ENCODE results near the gene FIBIN.

The FIBIN gene

DNA sequence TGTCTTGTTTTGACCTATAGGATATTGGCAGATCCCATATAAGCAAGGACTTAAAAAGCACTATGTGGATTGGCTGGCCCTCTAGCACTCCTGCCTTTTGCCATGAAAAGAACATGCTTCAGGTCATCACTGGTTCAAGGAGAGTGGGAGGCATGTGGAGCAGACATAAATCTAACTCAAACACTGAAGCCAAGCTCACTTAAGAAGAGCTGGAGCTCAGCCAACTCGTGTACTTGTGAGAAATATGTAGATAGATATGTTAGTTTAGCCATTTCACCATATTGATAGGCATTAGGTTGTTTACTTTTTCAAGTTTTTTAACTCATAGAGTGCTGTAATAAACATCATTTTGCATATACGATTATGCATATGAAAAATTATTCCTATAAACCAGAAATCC lies 26.8 kb downstream of the FIBIN start:
- in situ Hi-C loops (cut with HindIII; ENCODE audit: low sequenced_read_pairs), result loop anchor here (10.0 kb wide), 1 partner anchor 156 kb away; no protein-coding TSS in a partner anchor

DNA sequence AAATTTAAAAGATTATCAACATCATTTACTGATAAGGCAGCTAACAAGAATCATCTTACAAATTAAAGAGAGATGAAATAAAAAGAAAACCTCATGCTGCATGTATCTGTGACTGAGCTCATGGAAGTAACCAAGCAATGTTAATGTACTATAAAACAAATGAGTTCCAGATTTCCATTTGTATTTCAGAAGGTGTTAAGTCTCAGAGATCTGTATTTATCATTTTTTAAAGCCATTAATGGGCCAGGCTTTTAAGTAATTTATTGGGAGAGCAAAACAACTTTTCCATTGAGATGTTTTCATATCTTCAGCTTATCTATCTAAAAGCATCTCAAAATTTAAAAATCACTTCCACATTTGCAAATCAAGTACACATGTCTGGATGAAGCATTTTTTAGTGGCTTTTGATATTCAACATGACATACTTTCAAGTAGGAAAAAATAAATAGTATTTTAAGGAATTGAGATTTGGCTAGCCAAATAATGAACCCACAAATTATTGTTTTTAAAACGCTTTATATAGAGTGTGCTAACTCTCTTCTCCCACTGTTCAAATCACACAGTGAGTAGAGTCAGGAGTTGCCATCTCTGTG lies 28.8 kb downstream of the FIBIN start:
- in situ Hi-C loops (cut with HindIII; ENCODE audit: low sequenced_read_pairs), result loop anchor here (10.0 kb wide), 1 partner anchor 158 kb away; no protein-coding TSS in a partner anchor

DNA sequence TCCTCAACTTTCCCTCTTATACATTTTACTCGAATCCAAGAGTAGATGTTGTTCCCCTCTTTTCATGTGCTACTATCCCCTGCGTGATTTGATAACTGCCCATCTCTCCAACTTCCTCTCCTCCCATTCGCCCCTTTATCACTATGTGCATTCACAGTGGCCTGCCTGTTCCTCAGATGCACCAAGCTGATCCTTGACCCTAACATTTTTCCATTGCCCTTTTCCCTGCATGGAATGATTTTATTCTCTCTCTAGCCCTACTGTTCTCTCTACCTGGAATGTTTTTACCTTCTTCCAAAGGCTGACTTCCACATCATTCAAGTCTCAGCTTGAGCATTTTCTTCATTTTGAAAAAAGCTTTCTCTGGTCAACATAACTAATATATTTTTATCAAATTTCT lies 31.0 kb downstream of the FIBIN start:
- in situ Hi-C loops (cut with HindIII; ENCODE audit: low sequenced_read_pairs), result loop anchor here (10.0 kb wide), 1 partner anchor 160 kb away; no protein-coding TSS in a partner anchor

DNA sequence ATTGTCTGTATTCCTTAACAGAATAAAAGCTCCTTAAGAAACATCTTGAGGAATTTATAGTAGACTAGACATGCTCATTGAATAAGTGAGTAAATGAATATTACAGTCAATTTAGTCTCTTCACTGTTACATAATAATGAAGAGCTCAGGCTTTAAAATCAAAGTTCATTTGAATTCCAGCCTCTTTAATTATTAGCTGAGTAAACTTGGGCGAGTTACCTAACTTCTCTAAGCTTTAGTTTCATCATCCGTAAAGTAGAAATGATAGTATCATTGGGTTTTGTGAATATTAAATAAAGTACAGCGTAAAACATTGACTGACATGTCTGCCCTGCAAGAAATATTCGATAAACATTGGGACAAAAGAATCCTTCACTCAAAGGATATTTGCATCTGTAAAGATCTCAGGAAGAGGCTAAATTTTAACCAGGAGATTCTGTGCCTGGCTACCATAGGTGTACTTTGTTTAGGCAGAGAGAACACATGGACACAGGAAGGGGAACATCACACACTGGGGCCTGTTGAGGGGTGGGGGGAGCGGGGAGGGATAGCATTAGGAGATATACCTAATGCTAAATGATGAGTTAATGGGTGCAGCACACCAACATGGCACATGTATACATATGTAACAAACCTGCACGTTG lies 31.5 kb downstream of the FIBIN start:
- in situ Hi-C loops (cut with HindIII; ENCODE audit: low sequenced_read_pairs), result loop anchor here (10.0 kb wide), 1 partner anchor 161 kb away; no protein-coding TSS in a partner anchor

DNA sequence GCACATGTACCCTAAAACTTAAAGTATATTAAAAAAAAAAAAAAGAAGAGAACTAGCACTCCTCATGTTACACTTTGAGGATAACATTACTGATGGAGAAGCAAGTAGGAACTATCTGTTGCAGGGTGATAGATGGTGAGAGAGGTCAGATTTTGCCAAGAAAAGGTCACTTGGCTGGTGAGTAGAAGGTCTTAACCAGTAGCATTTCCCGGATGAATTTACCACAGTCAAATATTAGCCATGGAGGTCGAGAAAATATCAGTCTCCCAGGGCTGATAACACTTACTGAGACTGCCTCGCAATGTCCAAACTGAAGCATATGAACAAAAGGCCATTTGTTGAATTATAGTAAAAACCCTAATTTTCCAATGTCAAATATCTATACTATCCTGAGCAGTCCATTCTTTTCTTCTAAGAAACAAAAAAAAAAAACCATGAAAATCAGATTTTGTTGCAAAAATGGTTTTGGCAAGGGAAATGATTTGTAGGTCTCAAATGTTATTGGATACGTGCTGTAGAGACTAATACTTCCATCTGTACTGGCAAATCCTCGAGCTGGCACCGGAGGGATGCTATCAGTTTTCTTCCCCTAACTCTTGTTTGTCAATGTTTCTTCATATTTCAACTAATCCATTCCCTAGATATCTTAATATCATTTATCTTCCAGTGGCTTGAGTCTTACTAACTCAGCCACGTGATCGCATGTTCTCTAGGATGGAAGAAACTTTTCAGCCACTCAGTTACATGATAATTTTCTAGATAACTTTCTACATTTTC lies 32.2 kb downstream of the FIBIN start:
- in situ Hi-C loops (cut with HindIII; ENCODE audit: low sequenced_read_pairs), result loop anchor here (10.0 kb wide), 1 partner anchor 161 kb away; no protein-coding TSS in a partner anchor

DNA sequence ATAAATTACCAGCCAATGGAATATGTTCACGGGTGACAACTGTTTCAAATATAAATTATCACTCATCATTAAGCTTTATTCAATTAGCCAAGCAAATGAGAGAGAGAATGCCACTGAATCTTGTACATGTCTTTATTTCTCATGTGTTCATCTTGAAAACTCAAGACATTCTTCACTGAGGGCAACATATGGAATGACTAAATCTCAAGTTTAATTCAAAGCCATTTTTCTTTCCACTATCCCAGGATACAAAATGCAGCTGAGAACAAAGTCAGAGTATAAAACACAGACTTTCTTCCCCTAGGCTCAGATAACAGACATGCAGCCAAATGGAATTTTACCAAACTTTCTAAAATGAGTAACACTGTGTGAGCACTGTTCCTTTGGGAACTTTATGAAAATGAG lies 34.7 kb downstream of the FIBIN start:
- in situ Hi-C loops (cut with HindIII; ENCODE audit: low sequenced_read_pairs), result loop anchor here (10.0 kb wide), 1 partner anchor 164 kb away; no protein-coding TSS in a partner anchor

DNA sequence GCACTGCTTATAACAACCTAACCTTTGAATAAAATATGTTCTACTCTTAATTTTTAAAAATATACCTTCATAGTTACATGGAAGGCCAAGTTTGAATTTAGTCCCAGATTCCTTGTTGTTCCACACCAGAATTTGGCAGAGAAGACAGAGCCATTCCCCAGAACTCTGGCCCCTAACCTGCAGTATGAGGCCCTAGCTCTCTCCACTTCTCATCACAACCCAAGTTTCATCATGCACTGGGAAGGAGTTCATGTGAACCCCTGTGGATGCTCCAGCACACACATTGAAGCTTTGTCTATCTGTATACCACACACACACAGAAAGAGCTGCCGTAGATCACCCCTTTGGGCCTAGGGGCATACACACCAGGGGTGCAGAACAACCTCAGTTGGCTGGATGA lies 36.1 kb downstream of the FIBIN start:
- in situ Hi-C loops (cut with HindIII; ENCODE audit: low sequenced_read_pairs), result loop anchor here (10.0 kb wide), 1 partner anchor 165 kb away; no protein-coding TSS in a partner anchor

DNA sequence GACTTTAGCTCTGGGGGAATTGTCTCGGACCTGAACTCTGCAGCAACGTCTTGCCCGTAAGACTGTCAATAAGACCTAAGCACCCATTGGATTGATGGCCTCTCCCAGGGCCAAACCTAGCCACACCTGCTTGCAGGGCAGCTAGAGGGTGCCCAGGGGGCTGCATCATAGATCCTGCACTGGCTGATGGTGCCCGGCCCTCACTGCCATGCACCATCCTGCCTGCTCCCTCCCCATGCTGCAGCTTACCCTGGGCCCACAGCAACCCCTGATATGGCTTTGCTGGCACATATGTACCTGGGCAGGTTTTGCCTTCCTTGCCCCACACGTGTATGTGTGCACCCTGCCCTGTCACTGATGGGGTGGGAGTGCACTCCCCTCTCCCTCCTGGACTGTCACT lies 37.8 kb downstream of the FIBIN start:
- in situ Hi-C loops (cut with HindIII; ENCODE audit: low sequenced_read_pairs), result no loop called here

DNA sequence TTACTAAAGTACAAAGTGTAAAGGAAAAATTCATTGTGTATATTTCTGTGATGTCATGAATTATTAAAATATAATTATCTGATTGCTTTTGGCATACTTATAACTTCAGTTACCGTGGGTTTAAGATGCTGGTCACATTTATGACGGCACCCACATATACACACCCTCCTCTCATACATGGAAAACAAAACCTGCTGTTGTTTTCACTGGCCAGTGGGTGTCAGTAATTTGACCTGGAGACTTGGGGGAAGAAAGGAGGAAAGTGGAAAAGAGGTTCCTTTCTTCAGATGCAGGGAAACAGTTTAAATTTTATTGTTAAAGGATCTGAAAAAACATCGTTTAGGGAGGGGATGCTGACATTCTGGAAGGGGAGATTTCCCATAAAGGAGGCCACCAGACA lies 46.0 kb downstream of the FIBIN start:
- in situ Hi-C loops (cut with HindIII; ENCODE audit: low sequenced_read_pairs), result loop anchor here (5.0 kb wide), 1 partner anchor 92 kb away; no protein-coding TSS in a partner anchor

DNA sequence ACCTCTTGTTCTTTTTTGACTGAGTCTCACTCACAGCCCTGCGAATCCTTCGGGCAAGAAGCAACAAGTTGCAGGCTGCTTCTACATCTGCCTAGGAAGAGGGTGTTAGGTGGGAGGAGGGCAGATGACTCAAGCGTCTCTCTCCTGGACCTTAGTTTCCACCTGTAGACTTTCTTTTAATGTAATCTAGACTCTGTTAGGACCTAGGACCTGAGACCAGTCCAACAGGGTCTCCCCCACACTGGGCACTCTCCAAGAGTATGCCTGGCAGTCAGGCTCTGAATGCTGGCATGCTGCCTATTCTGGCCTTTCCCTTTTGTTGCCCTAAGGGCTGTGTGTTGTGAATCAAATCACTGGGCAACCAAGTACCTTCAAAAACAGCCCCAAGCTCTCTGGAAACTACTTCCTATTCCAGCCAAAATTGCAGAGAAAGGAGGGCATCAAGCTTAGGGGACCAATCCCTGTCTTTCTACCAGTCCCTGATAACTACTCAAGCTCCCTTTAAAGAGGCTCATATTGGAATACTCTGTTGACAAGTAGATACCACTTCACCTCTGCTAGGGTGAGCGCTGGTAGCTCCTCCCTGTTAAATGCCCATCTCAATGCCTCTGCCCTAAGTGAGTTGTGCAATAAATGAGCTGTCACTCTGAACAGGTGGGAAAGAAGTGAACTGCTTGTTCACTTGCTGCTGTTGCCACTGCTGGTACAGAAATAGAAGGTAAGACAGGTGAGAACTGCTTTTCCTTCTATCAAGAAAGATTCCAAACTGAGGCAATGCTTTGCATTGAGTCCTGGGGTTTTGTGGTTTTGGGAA lies 46.6 kb downstream of the FIBIN start, which contains the start of gene BBOX1:
Gene BBOX1, plus strand, starts transcription at position 514 of the 814 bp plus-strand sequence. CDS start 14,616 bp downstream, outside the sequence.
- in situ Hi-C loops (cut with HindIII; ENCODE audit: low sequenced_read_pairs), result no loop called here

DNA sequence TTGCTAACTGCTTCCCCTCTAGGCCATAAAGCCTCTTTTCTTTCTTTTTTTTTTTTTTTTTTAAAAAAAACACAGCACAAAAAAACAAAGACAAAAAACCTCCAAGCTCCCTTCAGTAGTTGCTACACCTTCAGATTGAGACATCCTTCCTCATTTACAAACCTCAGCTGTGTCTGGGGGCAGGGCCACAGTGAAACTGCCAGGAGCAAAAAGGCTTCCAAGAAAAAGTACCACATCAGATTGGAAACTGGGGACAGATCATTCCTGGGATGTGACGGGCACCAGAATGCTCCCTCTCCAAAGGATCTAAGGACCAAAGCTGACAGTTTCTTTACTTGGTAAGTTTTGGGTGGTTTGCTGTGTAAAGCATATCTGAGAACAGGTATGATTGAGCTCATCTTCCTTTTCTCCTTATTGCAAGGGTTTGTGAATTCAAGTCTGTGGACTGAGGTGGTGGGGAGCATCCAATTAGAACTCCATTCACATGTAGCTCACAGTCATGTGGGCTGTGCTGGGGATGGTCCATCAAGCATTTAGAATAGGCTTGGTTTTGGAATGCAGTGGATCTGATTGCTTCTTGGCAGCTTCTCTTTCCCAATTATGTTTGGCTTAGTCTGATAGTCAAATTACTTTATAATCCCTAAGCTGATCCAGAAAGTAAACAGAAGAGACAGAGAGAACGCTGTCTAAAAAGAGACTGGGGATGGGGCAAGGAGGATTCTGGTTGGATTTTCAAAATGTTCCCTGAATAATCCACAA lies 47.4 kb downstream of the FIBIN start:
- in situ Hi-C loops (cut with HindIII; ENCODE audit: low sequenced_read_pairs), result no loop called here

Measured in DLD1 (cell line).